ENCODE data around the gene CFTR. TPM values are rescaled to one million over a fixed set of nuclear protein-coding genes. Genes with fewer than 3 reads are reported as not detected.
"Not testable (repeated sequence)": the region's sequence is repeated elsewhere in the genome, so short reads cannot be mapped to it uniquely, and the experiment has no call there.

The CFTR gene
- polyA plus RNA-seq, 1 donor (not counting 4 experiments of a cell fraction or from before 2014, with no cell fraction given) = not detected

- Histone ChIP-seq H3K9me3 (ENCODE audit: control insufficient read depth, low read depth, low read length) (no peaks in the 10 kb centered on the region), H4K20me1 (ENCODE audit: control insufficient read depth, extremely low read depth, insufficient read depth, low read length) (no peaks in the 10 kb centered on the region), H3K4me1 (ENCODE audit: control insufficient read depth, extremely low read depth, insufficient read depth, low read length) (no peaks in the 10 kb centered on the region), H3K79me2 (ENCODE audit: control insufficient read depth, insufficient read depth, low read length) (no peaks in the 10 kb centered on the region), H3K9me1 (ENCODE audit: control insufficient read depth, extremely low read depth, insufficient read depth, low read length) (no peaks in the 10 kb centered on the region), H3K36me3 (ENCODE audit: control insufficient read depth in 2 of 2, extremely low read depth in 1 of 2, insufficient read depth in 2 of 2, low read length in 2 of 2) (no peaks in the 10 kb centered on the region), H3K27me3 (ENCODE audit: control insufficient read depth, extremely low read depth, insufficient read depth, low read length) (no peaks in the 10 kb centered on the region), H3K4me3 (ENCODE audit: control insufficient read depth in 2 of 3, extremely low read depth in 1 of 3, insufficient read depth in 2 of 3, low read depth in 1 of 3, low read length in 3 of 3) (no peak overlapping the region), H2AFZ (ENCODE audit: control insufficient read depth, low read length) (no peak overlapping the region), H3K27ac (ENCODE audit: control insufficient read depth, insufficient read depth, low read length) (no peak overlapping the region), H3K9ac (ENCODE audit: control insufficient read depth, extremely low read depth, insufficient read depth, low read length) (no peak overlapping the region), H3K4me2 (ENCODE audit: control insufficient read depth, extremely low read depth, insufficient read depth, low read depth, low read length) (no peak overlapping the region)
- dilution Hi-C loops (cut with MboI; ENCODE audit: extremely low pct_ligation_motif_present, low sequenced_read_pairs) = no loop called here
- DNase-seq (ENCODE audit: low read depth, low spot score) (no peak), FAIRE-seq (no peak)
- TF ChIP-seq EZH2 (IDR thresholded peaks at IDR 0.05; ENCODE audit: low read length) (no peak), CTCF (optimal IDR thresholded peaks at IDR 0.05 in 1 of 3, IDR thresholded peaks at IDR 0.05 in 1 of 3, conservative IDR thresholded peaks at IDR 0.05 in 1 of 3; ENCODE audit: extremely low read depth in 1 of 3, insufficient read depth in 2 of 3, low read length in 3 of 3) (no peak)
Measured at GRCh38 chr7:117505238-117505637, 25.4 kb downstream of the CFTR start.

DNA sequence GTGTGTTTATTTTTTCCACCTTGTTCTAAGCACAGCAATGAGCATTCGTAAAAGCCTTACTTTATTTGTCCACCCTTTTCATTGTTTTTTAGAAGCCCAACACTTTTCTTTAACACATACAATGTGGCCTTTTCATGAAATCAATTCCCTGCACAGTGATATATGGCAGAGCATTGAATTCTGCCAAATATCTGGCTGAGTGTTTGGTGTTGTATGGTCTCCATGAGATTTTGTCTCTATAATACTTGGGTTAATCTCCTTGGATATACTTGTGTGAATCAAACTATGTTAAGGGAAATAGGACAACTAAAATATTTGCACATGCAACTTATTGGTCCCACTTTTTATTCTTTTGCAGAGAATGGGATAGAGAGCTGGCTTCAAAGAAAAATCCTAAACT is 28.9 kb downstream of the CFTR start:
- Histone ChIP-seq H3K9me1 (ENCODE audit: control insufficient read depth, extremely low read depth, insufficient read depth, low read length) (no peaks in the 10 kb centered on the region), H3K27me3 (ENCODE audit: control insufficient read depth, extremely low read depth, insufficient read depth, low read length) (no peaks in the 10 kb centered on the region), H3K4me1 (ENCODE audit: control insufficient read depth, extremely low read depth, insufficient read depth, low read length) (no peaks in the 10 kb centered on the region), H3K36me3 (ENCODE audit: control insufficient read depth in 2 of 2, extremely low read depth in 1 of 2, insufficient read depth in 2 of 2, low read length in 2 of 2) (no peaks in the 10 kb centered on the region), H3K4me3 (ENCODE audit: control insufficient read depth in 2 of 3, extremely low read depth in 1 of 3, insufficient read depth in 2 of 3, low read depth in 1 of 3, low read length in 3 of 3) (no peak overlapping the region), H4K20me1 (ENCODE audit: control insufficient read depth, extremely low read depth, insufficient read depth, low read length) (no peaks in the 10 kb centered on the region), H3K9me3 (ENCODE audit: control insufficient read depth, low read depth, low read length) (no peaks in the 10 kb centered on the region), H3K27ac (ENCODE audit: control insufficient read depth, insufficient read depth, low read length) (no peak overlapping the region), H3K79me2 (ENCODE audit: control insufficient read depth, insufficient read depth, low read length) (no peaks in the 10 kb centered on the region), H2AFZ (ENCODE audit: control insufficient read depth, low read length) (no peak overlapping the region), H3K4me2 (ENCODE audit: control insufficient read depth, extremely low read depth, insufficient read depth, low read depth, low read length) (no peak overlapping the region), H3K9ac (ENCODE audit: control insufficient read depth, extremely low read depth, insufficient read depth, low read length) (no peak overlapping the region)
- no peak for TF ChIP-seq CTCF (optimal IDR thresholded peaks at IDR 0.05 in 1 of 3, IDR thresholded peaks at IDR 0.05 in 1 of 3, conservative IDR thresholded peaks at IDR 0.05 in 1 of 3; ENCODE audit: extremely low read depth in 1 of 3, insufficient read depth in 2 of 3, low read length in 3 of 3)
- no peak for TF ChIP-seq EZH2 (IDR thresholded peaks at IDR 0.05; ENCODE audit: low read length)
- DNase-seq (ENCODE audit: low read depth, low spot score) (no peak), FAIRE-seq (no peak)
- dilution Hi-C loops (cut with MboI; ENCODE audit: extremely low pct_ligation_motif_present, low sequenced_read_pairs) = no loop called here

GRCh38 chr7:117517194-117517593 is 37.4 kb downstream of the CFTR start:
- H3K4me2 ChIP-seq (ENCODE audit: control insufficient read depth, extremely low read depth, insufficient read depth, low read depth, low read length); H3K27me3 ChIP-seq (ENCODE audit: control insufficient read depth, extremely low read depth, insufficient read depth, low read length); dilution Hi-C loops (cut with MboI; ENCODE audit: extremely low pct_ligation_motif_present, low sequenced_read_pairs); H3K9me3 ChIP-seq (ENCODE audit: control insufficient read depth, low read depth, low read length); H3K9me1 ChIP-seq (ENCODE audit: control insufficient read depth, extremely low read depth, insufficient read depth, low read length); H3K4me3 ChIP-seq (ENCODE audit: control insufficient read depth in 2 of 3, extremely low read depth in 1 of 3, insufficient read depth in 2 of 3, low read depth in 1 of 3, low read length in 3 of 3); DNase-seq (ENCODE audit: low read depth, low spot score); FAIRE-seq; H3K79me2 ChIP-seq (ENCODE audit: control insufficient read depth, insufficient read depth, low read length); H3K9ac ChIP-seq (ENCODE audit: control insufficient read depth, extremely low read depth, insufficient read depth, low read length); H4K20me1 ChIP-seq (ENCODE audit: control insufficient read depth, extremely low read depth, insufficient read depth, low read length); H2AFZ ChIP-seq (ENCODE audit: control insufficient read depth, low read length); H3K36me3 ChIP-seq (ENCODE audit: control insufficient read depth in 2 of 2, extremely low read depth in 1 of 2, insufficient read depth in 2 of 2, low read length in 2 of 2); H3K27ac ChIP-seq (ENCODE audit: control insufficient read depth, insufficient read depth, low read length); H3K4me1 ChIP-seq (ENCODE audit: control insufficient read depth, extremely low read depth, insufficient read depth, low read length): not testable (repeated sequence)

All from keratinocyte (primary cell).